Stomach (tissue), 9 donors: Measurements from ENCODE around the gene CLSTN2. TPM values are rescaled to one million over a fixed set of nuclear protein-coding genes. Genes with fewer than 3 reads are reported as not detected.

Experiments
- DNase-seq, 2 donors: peaks; one replicate each; pipeline versions ENCODE4 v3.0.0 to v3.0.0-alpha.2; 2013 to 2019
- H3K27ac ChIP-seq, 5 donors: fragments of 200-600 bp in 4 of 5; sonication (generic) in 4 of 5; one replicate each; pipeline ENCODE4 v1.5.1; 2013 to 2019; ENCODE audit warnings: mild to moderate bottlenecking in 1 of 5, moderate library complexity in 1 of 5
- H3K27me3 ChIP-seq, 3 donors: fragments of 200-600 bp; sonication (generic); one replicate each; pipeline ENCODE4 v1.5.1; 2017 to 2019; ENCODE audit warnings: mixed run types in 1 of 3
- H3K36me3 ChIP-seq, 4 donors: fragments of 200-600 bp; sonication (generic); 1 replicate in 3 of 4; 2 replicates in 1 of 4; pipeline ENCODE4 v1.5.1; 2016 to 2019
- H3K4me1 ChIP-seq, 4 donors: fragments of 200-600 bp; sonication (generic); one replicate each; pipeline ENCODE4 v1.5.1; 2016 to 2019
- H3K4me3 ChIP-seq, 4 donors: fragments of 200-600 bp; sonication (generic) in 3 of 4; one replicate each; pipeline ENCODE4 v1.5.1; 2016 to 2019; ENCODE audit warnings: mild to moderate bottlenecking in 1 of 4
- H3K9me3 ChIP-seq, 4 donors: fragments of 200-600 bp; sonication (generic); one replicate each; pipeline ENCODE4 v1.5.1; 2016 to 2019
- CTCF ChIP-seq, 7 experiments: fragments of 450-650 bp in 4 of 7; fragments of 200-600 bp in 3 of 7; sonication (generic) in 3 of 7; IDR thresholded peaks; one replicate each; pipeline ENCODE4 v1.5.1; 2016 to 2019; ENCODE audit warnings: antibody characterized with exemption in 7 of 7, control low read depth in 2 of 7, mild to moderate bottlenecking in 1 of 7
- EP300 ChIP-seq: sonication (generic); formaldehyde crosslinking; IDR thresholded peaks from one replicate; pipeline ENCODE4 v1.6.1; 2017; ENCODE audit warnings: antibody characterized with exemption
- POLR2A ChIP-seq, 4 donors: fragments of 450-650 bp; IDR thresholded peaks; one replicate each; pipeline ENCODE4 v1.6.1; 2016; ENCODE audit warnings: antibody characterized with exemption in 4 of 4, control low read depth in 2 of 4, mild to moderate bottlenecking in 1 of 4, moderate library complexity in 1 of 4
- POLR2AphosphoS5 ChIP-seq, 3 donors: sonication (generic); formaldehyde crosslinking; IDR thresholded peaks; one replicate each; pipeline ENCODE4 v1.6.1; 2016; ENCODE audit warnings: antibody characterized with exemption in 3 of 3
- WGBS, 5 donors: extraction: QIAGEN DNeasy Blood & Tissue Kit in 3 of 5; methylation state at CpG; one replicate each; pipeline versions ENCODE4 v1.1.5 to v1.1.7; 2013 to 2018; 5-methylcytosine and 5-hydroxymethylcytosine counted together
- intact Hi-C: fragments of 100-400 bp; cut with DNase I; formaldehyde crosslinking; loops from one replicate; pipeline ENCODE4 v1.15.1; 2023; ENCODE audit warnings: low total_unique reads
- polyA plus RNA-seq, 3 donors: library from polyadenylated mRNA; stranded (reverse); fragments of 200-250 nt; gene quantifications; one replicate each; pipeline ENCODE4 v1.2.3, GENCODE V29; 2013
- total RNA-seq, 5 donors: library from RNA; depleted of rRNA; stranded (reverse); fragments of >200 nt; gene quantifications; one replicate each; pipeline versions ENCODE4 v1.1.0 to v1.2.3, GENCODE V29; 2014 to 2016
- donor health status: healthy with polysubstance abuse.
- donor health status: Bipolar disorder and iron deficiency.
- donor health status: healthy.

The CLSTN2 gene
- total and polyA plus RNA-seq, 8 donors, result 0.10 to 5.4 (median 1.7) TPM

GRCh38 chr3:140521751-140522445 is 586.9 kb downstream of the CLSTN2 start:
- 64 to 73% (median 71%) methylated on average over 10 of the region's 10 CpGs for WGBS, 5 donors
- intact Hi-C loops, result no loop called here

GRCh38 chr3:140522653-140523380 is 587.8 kb downstream of the CLSTN2 start:
- H3K27ac ChIP-seq, result no peak overlapping the region
- TF ChIP-seq CTCF (IDR thresholded peaks at IDR 0.05) (no peak), POLR2A (IDR thresholded peaks at IDR 0.05) (no peak), POLR2AphosphoS5 (IDR thresholded peaks at IDR 0.05) (no peak)
- H3K9me3 ChIP-seq, result peaks cover 0 to 18% (median 13%) of the 10 kb centered on the region in 4 donors
- H3K4me3 ChIP-seq, result no peak overlapping the region
- H3K27me3 ChIP-seq, result peaks cover 0 to 5% (median 0%) of the 10 kb centered on the region in 3 donors
- no peaks in the 10 kb centered on the region for H3K36me3 ChIP-seq
- 26 to 54% (median 44%) methylated on average over 5 of the region's 5 CpGs for WGBS, 5 donors
- no peaks in the 10 kb centered on the region for H3K4me1 ChIP-seq
- DNase-seq, result no peak
- intact Hi-C loops, result no loop called here

More at GRCh38 chr3:140521751-140522445, 586.9 kb downstream of the CLSTN2 start:
- Histone ChIP-seq H3K9me3 (peaks cover 0 to 25% (median 22%) of the 10 kb centered on the region in 4 donors), H3K36me3 (no peaks in the 10 kb centered on the region), H3K4me3 (no peak overlapping the region), H3K27ac (no peak overlapping the region), H3K4me1 (no peaks in the 10 kb centered on the region), H3K27me3 (peaks cover 0 to 5% (median 0%) of the 10 kb centered on the region in 3 donors)
- TF ChIP-seq CTCF (IDR thresholded peaks at IDR 0.05) (no peak), EP300 (no peak), POLR2A (IDR thresholded peaks at IDR 0.05) (no peak), POLR2AphosphoS5 (IDR thresholded peaks at IDR 0.05) (no peak)
- DNase-seq, result no peak

GRCh38 chr3:140523600-140523999 is 588.6 kb downstream of the CLSTN2 start:
- Histone ChIP-seq H3K27ac (no peak overlapping the region), H3K9me3 (peaks cover 0 to 10% (median 5%) of the 10 kb centered on the region in 4 donors), H3K4me1 (no peaks in the 10 kb centered on the region), H3K4me3 (no peak overlapping the region), H3K36me3 (no peaks in the 10 kb centered on the region), H3K27me3 (peaks cover 0 to 5% (median 0%) of the 10 kb centered on the region in 3 donors)
- intact Hi-C loops, result no loop called here
- WGBS, 5 donors, result 55 to 100% (median 91%) methylated on average over 1 of the region's 1 CpG
- DNase-seq, result no peak
- no peak for TF ChIP-seq CTCF (IDR thresholded peaks at IDR 0.05)
- TF ChIP-seq POLR2AphosphoS5 (IDR thresholded peaks at IDR 0.05), result no peak
- TF ChIP-seq EP300, result no peak
- TF ChIP-seq POLR2A (IDR thresholded peaks at IDR 0.05), result no peak

GRCh38 chr3:140527156-140527555 is 592.2 kb downstream of the CLSTN2 start:
- no peak for TF ChIP-seq POLR2AphosphoS5 (IDR thresholded peaks at IDR 0.05)
- no peak for TF ChIP-seq EP300
- TF ChIP-seq POLR2A (IDR thresholded peaks at IDR 0.05), result no peak
- no peak for TF ChIP-seq CTCF (IDR thresholded peaks at IDR 0.05)
- intact Hi-C loops, result no loop called here
- H3K9me3 ChIP-seq, result no peaks in the 10 kb centered on the region

More at GRCh38 chr3:140527156-140527555, 592.2 kb downstream of the CLSTN2 start:
- no peak overlapping the region for H3K27ac ChIP-seq
- no peak for DNase-seq
- H3K4me3 ChIP-seq, result no peak overlapping the region
- H3K36me3 ChIP-seq, result no peaks in the 10 kb centered on the region
- peaks cover 0 to 8% (median 0%) of the 10 kb centered on the region in 4 donors for H3K4me1 ChIP-seq
- peaks cover 0 to 1% (median 0%) of the 10 kb centered on the region in 3 donors for H3K27me3 ChIP-seq
